NCI-H82 (cell line): ENCODE results near the gene MEI4.
A peak's percentile ranks its signal among the peaks of the same experiment; 100 is the strongest.
"Not testable (repeated sequence)": the region's sequence is repeated elsewhere in the genome, so short reads cannot be mapped to it uniquely, and the experiment has no call there.

ENCODE experiments used
- DNase-seq: peaks from one replicate; lab custom pipeline; 2025; lab: John Stamatoyannopoulos, UW

MEI4 gene

GRCh38 chr6:77652739-77653138 is at the start of gene MEI4:
Gene MEI4, plus strand, starts transcription at chr6:77653039. Its CDS starts 37,633 bp downstream, at chr6:77690672.
- no peak for DNase-seq

- DNase-seq, result no peak
Measured at GRCh38 chr6:77604476-77604875, 48.4 kb upstream of the MEI4 start.

- DNase-seq, result no peak
Measured at GRCh38 chr6:77607004-77607403, 45.8 kb upstream of the MEI4 start.

GRCh38 chr6:77609106-77609505 is 43.7 kb upstream of the MEI4 start:
- DNase-seq, result no peak

- no peak for DNase-seq
Measured at GRCh38 chr6:77619114-77619513, 33.7 kb upstream of the MEI4 start.

- peak; percentile 54 for DNase-seq
Measured at GRCh38 chr6:77620278-77620882, 32.5 kb upstream of the MEI4 start.

- DNase-seq, result no peak
Measured at GRCh38 chr6:77624515-77624914, 28.3 kb upstream of the MEI4 start.

GRCh38 chr6:77626426-77626825 is 26.4 kb upstream of the MEI4 start:
- no peak for DNase-seq

- DNase-seq, result no peak
Measured at GRCh38 chr6:77630014-77630413, 22.8 kb upstream of the MEI4 start.

- DNase-seq, result no peak
Measured at GRCh38 chr6:77633471-77633870, 19.4 kb upstream of the MEI4 start.

GRCh38 chr6:77633993-77634715 is 18.7 kb upstream of the MEI4 start:
- DNase-seq, result no peak

- no peak for DNase-seq
Measured at GRCh38 chr6:77638129-77638830, 14.6 kb upstream of the MEI4 start.

- DNase-seq, result no peak
Measured at GRCh38 chr6:77644102-77644705, 8.6 kb upstream of the MEI4 start.

- no peak for DNase-seq
Measured at GRCh38 chr6:77650098-77650663, 2.7 kb upstream of the MEI4 start.

GRCh38 chr6:77653816-77654215 is 977 bp downstream of the MEI4 start:
- DNase-seq, result no peak

GRCh38 chr6:77655035-77655434 is 2.2 kb downstream of the MEI4 start:
- not testable (repeated sequence) for DNase-seq

GRCh38 chr6:77656999-77657764 is 4.3 kb downstream of the MEI4 start:
- DNase-seq, result peak; percentile 68

- no peak for DNase-seq
Measured at GRCh38 chr6:77666340-77666739, 13.5 kb downstream of the MEI4 start.

GRCh38 chr6:77666846-77667245 is 14.0 kb downstream of the MEI4 start:
- no peak for DNase-seq

- no peak for DNase-seq
Measured at GRCh38 chr6:77669913-77670312, 17.1 kb downstream of the MEI4 start.

GRCh38 chr6:77674211-77674610 is 21.4 kb downstream of the MEI4 start:
- DNase-seq, result no peak

GRCh38 chr6:77678048-77678447 is 25.2 kb downstream of the MEI4 start:
- DNase-seq, result no peak
